NT2/D1 (cell line): ENCODE measurements around the gene CCDC71.
A peak's percentile ranks its signal among the peaks of the same experiment; 100 is the strongest.

Experiments used
- DNase-seq: peaks from one replicate; pipeline ENCODE4 v3.0.0-alpha.2; 2011; ENCODE audit warnings: low read depth, low spot score
- H3K27me3 ChIP-seq: 2 replicates; pipeline ENCODE4 v1.6.0; 2011; ENCODE audit warnings: mild to moderate bottlenecking; ENCODE audit not compliant: insufficient read length, insufficient read depth
- H3K36me3 ChIP-seq: 2 replicates; pipeline ENCODE4 v1.6.1; 2011; ENCODE audit warnings: mild to moderate bottlenecking, low read length, mixed read lengths; ENCODE audit not compliant: insufficient read depth, insufficient read length
- H3K4me1 ChIP-seq: 2 replicates; pipeline ENCODE4 v1.5.1; 2011; ENCODE audit not compliant: insufficient read depth, insufficient read length
- H3K4me3 ChIP-seq: 2 replicates; pipeline ENCODE4 v1.5.1; 2011; ENCODE audit warnings: low read depth; ENCODE audit not compliant: insufficient read length
- H3K9ac ChIP-seq: 2 replicates; pipeline ENCODE4 v1.6.0; 2011; ENCODE audit warnings: low read depth; ENCODE audit not compliant: insufficient read length
- H3K9me3 ChIP-seq: 2 replicates; pipeline ENCODE4 v1.5.1; 2011; ENCODE audit warnings: mild to moderate bottlenecking, low read length; ENCODE audit not compliant: insufficient read depth
- SUZ12 ChIP-seq: IDR thresholded peaks from 2 replicates; pipeline ENCODE4 v1.6.1; 2011; ENCODE audit not compliant: insufficient read length, insufficient read depth; ENCODE audit errors: extremely low read depth
- YY1 ChIP-seq: IDR thresholded peaks from 2 replicates; pipeline ENCODE4 v1.6.1; 2011; ENCODE audit not compliant: insufficient read length, insufficient read depth
- ZNF274 ChIP-seq: IDR thresholded peaks from 2 replicates; pipeline ENCODE4 v1.6.1; 2011; ENCODE audit warnings: mild to moderate bottlenecking, low read depth, low read length

CCDC71 gene

DNA sequence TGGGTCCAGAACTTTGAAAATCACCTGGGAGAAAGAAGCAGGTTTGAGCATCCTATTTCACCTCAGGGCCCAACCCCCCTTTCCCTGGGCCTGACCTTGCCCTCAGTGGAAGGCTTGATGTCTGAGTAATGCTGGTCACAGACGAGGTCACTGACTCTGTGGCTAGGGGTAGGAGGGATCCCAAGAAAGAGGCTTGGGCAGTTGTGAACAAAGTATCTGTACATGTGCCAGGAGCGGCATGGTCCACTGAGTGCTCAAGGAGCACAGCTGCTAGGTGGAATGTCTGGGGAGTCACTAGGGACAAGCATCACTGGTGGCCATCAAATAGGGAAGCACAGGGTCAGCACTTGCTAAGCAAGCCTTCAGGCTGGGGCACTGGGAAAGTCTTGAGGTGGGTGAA lies 7.3 kb downstream of the CCDC71 start:
- H3K9me3 ChIP-seq = no peaks in the 10 kb centered on the region
- no peak overlapping the region for H3K4me3 ChIP-seq
- no peak for TF ChIP-seq ZNF274
- no peak for TF ChIP-seq YY1
- no peak for TF ChIP-seq SUZ12
- H3K9ac ChIP-seq = no peak overlapping the region
- peaks cover 26% of the 10 kb centered on the region for H3K36me3 ChIP-seq
- DNase-seq = no peak
- H3K4me1 ChIP-seq = peaks cover 3% of the 10 kb centered on the region
- no peaks in the 10 kb centered on the region for H3K27me3 ChIP-seq

DNA sequence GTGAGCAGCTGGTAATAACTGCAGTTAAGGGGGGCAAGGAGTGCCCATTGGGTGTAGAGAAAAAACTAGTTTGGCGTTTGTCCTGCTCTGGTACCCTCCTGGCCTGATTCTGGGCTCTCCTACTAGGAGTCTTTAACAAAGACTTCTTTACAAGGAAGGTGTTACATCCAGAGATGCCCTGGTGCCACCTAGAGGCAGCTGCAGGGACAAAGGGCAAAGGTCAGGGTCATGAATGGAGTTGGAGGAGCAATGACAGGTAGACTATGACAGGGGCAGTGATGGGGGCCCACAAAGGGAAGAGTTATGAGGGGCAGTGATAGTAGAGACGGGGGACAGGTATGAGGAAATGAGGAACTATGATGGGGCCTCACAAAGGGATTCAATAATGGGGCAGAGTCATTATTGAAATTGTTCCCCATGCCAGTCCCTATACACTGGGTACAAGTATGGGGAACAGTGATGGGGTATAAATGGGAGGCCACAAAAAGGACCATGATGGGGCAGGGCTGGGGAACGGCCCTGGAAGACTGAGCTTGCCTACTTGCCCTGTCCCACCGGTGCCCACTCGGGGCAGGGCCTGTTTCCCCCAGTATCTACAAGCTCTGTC lies 7.9 kb downstream of the CCDC71 start:
- Histone ChIP-seq H3K4me1 (peaks cover 3% of the 10 kb centered on the region), H3K36me3 (peaks cover 20% of the 10 kb centered on the region), H3K9me3 (no peaks in the 10 kb centered on the region), H3K27me3 (no peaks in the 10 kb centered on the region), H3K4me3 (no peak overlapping the region), H3K9ac (no peak overlapping the region)
- DNase-seq = peak; percentile 35
- no peak for TF ChIP-seq YY1
- no peak for TF ChIP-seq ZNF274

DNA sequence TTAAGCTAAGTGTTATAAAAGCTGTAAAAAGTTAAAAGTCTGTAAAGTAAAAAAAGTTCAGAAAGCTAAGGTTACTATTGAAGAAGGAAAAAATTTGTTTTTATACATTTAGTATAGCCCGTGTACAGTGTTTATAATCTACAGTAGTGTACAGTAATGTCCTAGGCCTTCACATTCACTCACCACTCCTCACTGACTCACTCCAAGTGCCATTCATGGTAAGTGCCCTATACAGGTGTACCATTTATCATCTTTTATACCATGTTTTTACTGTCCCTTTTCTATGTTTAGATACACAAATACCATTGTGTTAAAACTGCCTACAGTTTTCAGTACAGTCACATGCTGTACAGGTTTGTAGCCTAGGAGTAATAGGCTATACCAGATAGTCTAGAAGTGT lies 8.8 kb downstream of the CCDC71 start:
- Histone ChIP-seq H3K4me1 (peaks cover 3% of the 10 kb centered on the region), H3K36me3 (peaks cover 12% of the 10 kb centered on the region), H3K9ac (no peak overlapping the region), H3K9me3 (no peaks in the 10 kb centered on the region), H3K27me3 (no peaks in the 10 kb centered on the region), H3K4me3 (no peak overlapping the region)
- TF ChIP-seq YY1 = no peak
- TF ChIP-seq ZNF274 = no peak
- TF ChIP-seq SUZ12 = no peak
- DNase-seq = no peak

- Histone ChIP-seq H3K4me1 (peaks cover 2% of the 10 kb centered on the region), H3K9ac (no peak overlapping the region), H3K4me3 (no peak overlapping the region), H3K9me3 (no peaks in the 10 kb centered on the region), H3K36me3 (no peaks in the 10 kb centered on the region), H3K27me3 (peaks cover 5% of the 10 kb centered on the region)
- TF ChIP-seq YY1 = no peak
- TF ChIP-seq ZNF274 = no peak
- TF ChIP-seq SUZ12 = no peak
- no peak for DNase-seq
Measured at GRCh38 chr3:49153349-49153912, 12.7 kb downstream of the CCDC71 start.

DNA sequence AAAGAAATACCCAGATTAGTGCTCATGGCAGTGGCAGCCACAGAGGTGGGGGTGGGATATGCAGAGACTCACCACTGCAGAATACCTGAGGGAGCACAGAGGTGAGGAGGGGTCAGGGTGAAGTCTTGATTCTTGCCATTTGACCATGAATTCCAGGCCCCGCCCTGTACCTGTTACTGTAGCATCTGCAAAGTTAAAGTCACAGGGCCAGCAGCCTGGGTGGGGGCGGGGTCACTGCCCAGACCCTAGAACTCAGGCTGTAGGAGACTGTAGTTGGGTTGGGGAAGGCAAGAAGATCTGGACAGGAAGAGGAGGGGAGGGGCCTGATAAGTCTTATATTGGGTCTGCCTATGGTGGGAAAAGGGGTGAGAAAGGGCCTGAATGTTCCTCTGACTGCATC lies 14.5 kb downstream of the CCDC71 start:
- DNase-seq = no peak
- Histone ChIP-seq H3K9ac (no peak overlapping the region), H3K4me1 (peaks cover 2% of the 10 kb centered on the region), H3K36me3 (no peaks in the 10 kb centered on the region), H3K4me3 (no peak overlapping the region), H3K27me3 (peaks cover 5% of the 10 kb centered on the region), H3K9me3 (no peaks in the 10 kb centered on the region)
- TF ChIP-seq ZNF274 (no peak), SUZ12 (no peak)

DNA sequence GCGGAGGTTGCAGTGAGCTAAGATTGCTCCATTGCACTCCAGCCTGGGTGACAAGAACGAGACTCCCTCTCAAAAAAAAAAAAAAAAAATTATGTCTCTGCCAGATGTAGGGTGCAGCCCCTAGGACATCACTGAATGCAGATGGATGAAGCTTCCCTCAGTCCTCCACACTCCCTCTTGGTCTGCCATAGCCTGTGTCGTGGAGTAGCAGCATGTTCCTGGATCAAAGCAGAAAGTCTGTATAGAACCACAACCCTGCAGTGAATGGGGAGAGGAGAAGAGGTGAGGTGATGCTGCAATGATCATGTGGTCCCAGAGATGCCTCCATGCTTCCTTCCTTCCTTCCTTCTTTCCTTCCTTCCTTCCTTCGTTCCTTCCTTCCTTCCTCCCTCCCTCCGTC lies 18.0 kb downstream of the CCDC71 start:
- TF ChIP-seq ZNF274 (no peak), YY1 (no peak), SUZ12 (no peak)
- Histone ChIP-seq H3K9me3 (peaks cover 5% of the 10 kb centered on the region; the same call in 1 of the 2 replicates), H3K27me3 (peaks cover 5% of the 10 kb centered on the region), H3K4me3 (no peak overlapping the region), H3K36me3 (no peaks in the 10 kb centered on the region), H3K9ac (no peak overlapping the region), H3K4me1 (peaks cover 2% of the 10 kb centered on the region)
- DNase-seq = no peak

GRCh38 chr3:49140080-49140479 lies 26.1 kb downstream of the CCDC71 start:
- no peak for TF ChIP-seq SUZ12
- no peak for TF ChIP-seq YY1
- no peak for TF ChIP-seq ZNF274

More at GRCh38 chr3:49140080-49140479, 26.1 kb downstream of the CCDC71 start:
- H3K4me1 ChIP-seq = no peaks in the 10 kb centered on the region
- H3K27me3 ChIP-seq = peaks cover 3% of the 10 kb centered on the region
- no peak overlapping the region for H3K4me3 ChIP-seq
- H3K9ac ChIP-seq = no peak overlapping the region
- H3K9me3 ChIP-seq = peaks cover 28% of the 10 kb centered on the region; the same call in 1 of the 2 replicates
- no peaks in the 10 kb centered on the region for H3K36me3 ChIP-seq
- DNase-seq = no peak
